Activated CD4-positive, CD25-positive, alpha-beta regulatory T cell treated with anti-CD3 and anti-CD28 coated beads, Interleukin-2, amount 50 U/mL, for 24 hours (primary cell): ENCODE measurements around the gene MTG1.
A peak's percentile ranks its signal among the peaks of the same experiment; 100 is the strongest.
"Not testable (repeated sequence)": the region's sequence is repeated elsewhere in the genome, so short reads cannot be mapped to it uniquely, and the experiment has no call there.

Experiments used
- ATAC-seq, 2 donors: fragments of 150-1000 bp; cut with Tn5 transposase; one replicate each; pipeline ENCODE4 v1.10.0; 2021; ENCODE audit warnings: mild to moderate bottlenecking in 1 of 2, moderate library complexity in 1 of 2

MTG1 gene

GRCh38 chr10:133424601-133425000 lies 30.6 kb downstream of the MTG1 start, which contains the start of gene SPRN:
TSS of gene SPRN (minus strand) at chr10:133424625. CDS start at chr10:133423681, 944 bp downstream.
- not testable (repeated sequence) for ATAC-seq

GRCh38 chr10:133429571-133429970 lies 35.6 kb downstream of the MTG1 start:
- not testable (repeated sequence) for ATAC-seq

- ATAC-seq, result not testable (repeated sequence)
Observed at GRCh38 chr10:133431888-133432613, 38.1 kb downstream of the MTG1 start.

- ATAC-seq, result not testable (repeated sequence)
Observed at GRCh38 chr10:133432789-133433188, 38.8 kb downstream of the MTG1 start.

- ATAC-seq, result no peak
Observed at GRCh38 chr10:133438711-133439273, 44.8 kb downstream of the MTG1 start.

- ATAC-seq, result no peak
Observed at GRCh38 chr10:133439517-133440461, 45.8 kb downstream of the MTG1 start.

- no peak for ATAC-seq
Observed at GRCh38 chr10:133440633-133441285, 46.8 kb downstream of the MTG1 start.

- ATAC-seq, result not testable (repeated sequence)
Observed at GRCh38 chr10:133441356-133441755, 47.4 kb downstream of the MTG1 start.

GRCh38 chr10:133441780-133442179 lies 47.8 kb downstream of the MTG1 start:
- no peak for ATAC-seq

GRCh38 chr10:133442191-133442966 lies 48.4 kb downstream of the MTG1 start:
- ATAC-seq, result peak in 1 of 2 donors; percentile 55

GRCh38 chr10:133442967-133443924 lies 49.3 kb downstream of the MTG1 start:
- ATAC-seq, result no peak

GRCh38 chr10:133444342-133445267 lies 50.6 kb downstream of the MTG1 start:
- no peak for ATAC-seq

GRCh38 chr10:133445268-133445732 lies 51.3 kb downstream of the MTG1 start:
- no peak for ATAC-seq

- ATAC-seq, result no peak
Observed at GRCh38 chr10:133445751-133446708, 52.1 kb downstream of the MTG1 start.

GRCh38 chr10:133446979-133447378 lies 53.0 kb downstream of the MTG1 start:
- ATAC-seq, result no peak

- ATAC-seq, result no peak
Observed at GRCh38 chr10:133448120-133448519, 54.2 kb downstream of the MTG1 start.

GRCh38 chr10:133451346-133451745 lies 57.4 kb downstream of the MTG1 start:
- ATAC-seq, result no peak

GRCh38 chr10:133452453-133452852 lies 58.5 kb downstream of the MTG1 start:
- no peak for ATAC-seq
